HG03439 (cell line): ENCODE measurements around the gene MDGA2.

Experiments
- ATAC-seq: cut with Tn5 transposase; IDR thresholded peaks from one replicate; pipeline ENCODE4 v1.9.1; 2021; ENCODE audit warnings: mild to moderate bottlenecking, moderate library complexity; ENCODE audit not compliant: unreplicated experiment

The MDGA2 gene

GRCh38 chr14:47500369-47500768, 175.0 kb downstream of the MDGA2 start:
- ATAC-seq: no peak

- ATAC-seq: no peak
Measured at GRCh38 chr14:47490766-47491165, 184.6 kb downstream of the MDGA2 start.

- no peak for ATAC-seq
Measured at GRCh38 chr14:47490353-47490752, 185.1 kb downstream of the MDGA2 start.

GRCh38 chr14:47485421-47485820, 190.0 kb downstream of the MDGA2 start:
- no peak for ATAC-seq

GRCh38 chr14:47483449-47483848, 192.0 kb downstream of the MDGA2 start:
- no peak for ATAC-seq

- no peak for ATAC-seq
Measured at GRCh38 chr14:47471075-47471474, 204.3 kb downstream of the MDGA2 start.

DNA sequence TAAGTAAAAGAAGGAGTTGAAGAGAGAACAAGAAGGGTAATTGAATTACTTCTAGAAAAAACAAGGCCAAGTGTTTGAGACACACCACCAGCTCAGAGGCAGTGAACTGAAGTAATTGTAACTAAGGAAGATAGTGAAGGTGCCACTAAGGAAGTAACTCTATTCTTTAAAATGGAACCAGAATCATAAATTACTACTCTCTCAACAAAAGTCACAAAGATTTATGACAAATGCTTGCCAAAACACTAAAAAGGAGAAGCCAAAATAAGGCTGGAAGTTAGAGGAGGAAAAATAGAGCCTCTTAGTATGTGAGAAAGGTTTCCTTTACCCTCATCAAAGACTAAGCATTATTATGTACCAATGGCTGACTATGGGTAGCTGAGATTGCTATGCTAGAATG, 208.5 kb downstream of the MDGA2 start:
- ATAC-seq: no peak

DNA sequence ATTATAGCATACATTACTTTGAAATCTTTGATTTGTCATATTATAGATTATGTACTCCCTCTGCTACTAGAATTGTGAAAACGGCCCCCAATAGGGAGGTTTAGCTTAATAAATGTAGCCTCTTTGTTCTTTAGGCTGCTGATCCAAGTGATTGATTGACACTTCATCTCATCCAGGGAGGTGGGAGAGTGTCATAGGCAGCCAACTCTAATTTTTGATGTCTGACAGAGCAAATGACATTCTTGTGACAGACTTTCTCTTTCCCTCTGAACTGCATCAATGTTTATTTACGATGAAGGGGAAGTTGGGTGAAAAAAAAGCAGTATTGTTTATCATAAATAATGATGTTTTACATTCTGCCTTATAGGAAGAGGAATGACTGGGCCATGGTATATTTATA, 221.4 kb downstream of the MDGA2 start:
- no peak for ATAC-seq

DNA sequence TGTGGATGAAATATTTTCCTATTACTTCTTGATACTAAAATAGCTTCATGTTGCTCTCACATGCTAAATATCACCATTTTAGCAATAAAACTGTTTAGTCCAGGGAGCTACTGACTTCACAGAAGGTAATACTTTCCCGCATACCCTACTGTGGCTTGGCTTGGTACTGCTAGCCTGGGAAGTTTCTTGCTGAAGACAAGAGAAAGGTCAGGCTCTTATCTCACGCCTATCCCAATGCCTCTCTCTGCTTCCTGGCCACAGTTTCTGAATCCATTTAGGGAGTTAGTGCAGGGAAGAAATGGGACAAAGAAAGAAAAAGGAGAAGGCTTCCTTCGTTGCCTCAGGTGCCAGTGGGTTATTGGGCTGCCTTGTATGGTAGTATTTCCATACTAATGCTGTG, 228.3 kb downstream of the MDGA2 start:
- no peak for ATAC-seq

DNA sequence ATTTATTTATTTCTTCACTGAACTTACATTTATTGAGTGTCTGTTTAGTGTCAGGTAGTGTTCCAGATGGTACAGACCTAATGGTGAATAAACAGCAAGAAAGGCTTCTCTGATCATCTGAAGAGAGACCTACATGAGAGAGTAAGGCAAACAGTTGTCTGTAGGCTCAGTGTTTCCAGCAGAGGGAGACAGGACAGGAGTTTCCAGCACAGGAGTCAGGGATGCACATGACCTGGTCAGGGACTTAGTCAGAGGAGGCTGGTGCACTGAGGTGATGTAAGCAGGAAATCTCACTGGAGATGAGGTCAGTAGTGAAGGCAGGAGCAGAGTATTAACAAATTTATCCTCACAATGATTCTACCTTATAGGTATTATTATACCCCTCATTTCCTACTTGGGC, 233.2 kb downstream of the MDGA2 start:
- ATAC-seq: no peak

- no peak for ATAC-seq
Measured at GRCh38 chr14:47439953-47440352, 235.5 kb downstream of the MDGA2 start.

DNA sequence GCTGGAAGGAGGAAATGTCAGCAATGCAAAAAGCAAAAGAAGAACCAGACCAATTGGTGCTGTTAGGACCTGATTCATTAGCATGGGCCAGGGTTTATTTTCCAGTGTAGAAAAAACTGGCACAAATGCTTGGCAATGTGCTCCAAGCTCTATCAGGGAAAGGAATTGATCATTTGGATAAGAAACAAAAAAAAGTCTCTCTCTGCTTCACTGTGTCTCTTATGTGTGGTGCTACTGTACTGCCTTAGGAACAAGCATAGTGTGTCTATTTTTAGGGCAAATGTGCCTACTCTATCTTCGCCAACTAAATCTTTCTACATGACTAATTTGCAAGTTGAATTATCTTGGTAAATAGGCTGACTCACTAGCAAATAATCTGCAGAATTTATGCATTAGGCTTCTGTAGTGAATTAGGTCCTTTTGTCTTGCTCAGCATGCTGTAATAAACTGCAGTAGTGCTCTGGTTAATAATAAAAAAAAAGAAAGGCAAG, 236.7 kb downstream of the MDGA2 start:
- ATAC-seq: no peak

DNA sequence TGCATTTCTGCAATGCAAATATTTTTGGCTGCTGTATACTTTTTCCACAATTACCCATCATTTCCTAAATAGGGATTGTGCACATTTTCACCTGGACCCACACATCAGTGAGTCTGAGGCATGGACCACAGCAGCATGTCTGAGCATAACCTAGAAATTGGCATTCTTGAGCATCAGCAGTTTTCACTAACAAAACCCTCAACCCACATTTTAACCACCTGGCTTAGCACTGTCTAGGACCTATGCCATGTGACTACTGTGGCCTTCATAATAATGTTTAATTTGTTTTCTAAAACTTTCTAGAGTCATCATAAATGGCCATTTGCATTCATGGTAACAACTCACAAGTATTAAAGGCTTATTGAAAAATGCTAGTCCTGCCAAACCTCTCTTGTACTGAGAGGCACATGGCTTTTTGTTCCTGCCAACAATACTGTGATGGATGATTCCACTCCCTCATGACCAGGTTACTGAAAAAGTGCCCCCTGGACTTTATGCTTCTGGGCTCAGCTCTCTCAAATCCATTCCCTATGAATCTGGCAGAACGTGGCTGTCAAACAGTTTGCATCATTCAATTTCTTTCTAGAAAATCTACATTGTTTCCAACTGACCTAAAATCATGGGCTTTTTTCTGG, 240.0 kb downstream of the MDGA2 start:
- ATAC-seq: no peak

DNA sequence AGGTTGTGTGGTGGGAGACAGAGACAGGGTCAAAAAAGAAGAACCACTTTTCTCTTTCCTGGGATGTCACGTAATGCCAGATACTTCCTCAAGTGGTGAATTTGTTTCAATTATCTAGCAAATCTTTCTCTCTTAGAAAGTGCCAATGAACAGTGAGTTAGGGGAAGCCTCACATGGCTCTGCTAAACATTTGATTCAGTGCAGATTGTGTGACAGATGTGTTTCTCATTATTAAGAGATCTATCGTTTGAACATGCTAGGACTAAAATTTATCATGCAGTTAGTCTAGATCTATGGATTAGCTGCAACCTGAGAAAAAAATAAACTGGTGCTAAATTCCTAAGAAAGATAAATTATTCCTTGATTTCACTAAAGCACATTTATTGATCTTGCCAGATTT, 247.8 kb downstream of the MDGA2 start:
- ATAC-seq: no peak

GRCh38 chr14:47425302-47425701, 250.1 kb downstream of the MDGA2 start:
- no peak for ATAC-seq

DNA sequence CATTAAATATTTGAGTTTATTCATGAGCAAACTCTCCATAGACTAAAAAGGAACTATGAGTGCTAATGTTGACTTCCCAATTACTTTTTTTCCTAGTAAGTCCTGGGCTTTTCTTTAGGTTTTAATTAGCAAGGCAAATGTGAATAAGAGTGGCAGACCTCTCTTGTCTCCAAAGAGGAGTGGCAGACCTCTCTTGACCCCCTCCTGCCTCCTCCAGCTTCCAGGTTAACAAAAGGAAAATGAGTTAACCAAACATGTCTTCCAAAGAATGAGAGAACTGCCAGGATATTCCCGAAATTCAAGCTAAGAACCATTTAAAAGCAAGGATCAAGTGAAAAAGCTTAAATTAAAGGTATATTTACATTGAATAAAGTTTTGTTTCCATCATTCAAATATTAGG, 253.2 kb downstream of the MDGA2 start:
- ATAC-seq: no peak

- ATAC-seq: no peak
Measured at GRCh38 chr14:47411523-47411922, 263.9 kb downstream of the MDGA2 start.

GRCh38 chr14:47392326-47392725, 283.1 kb downstream of the MDGA2 start:
- ATAC-seq: no peak

DNA sequence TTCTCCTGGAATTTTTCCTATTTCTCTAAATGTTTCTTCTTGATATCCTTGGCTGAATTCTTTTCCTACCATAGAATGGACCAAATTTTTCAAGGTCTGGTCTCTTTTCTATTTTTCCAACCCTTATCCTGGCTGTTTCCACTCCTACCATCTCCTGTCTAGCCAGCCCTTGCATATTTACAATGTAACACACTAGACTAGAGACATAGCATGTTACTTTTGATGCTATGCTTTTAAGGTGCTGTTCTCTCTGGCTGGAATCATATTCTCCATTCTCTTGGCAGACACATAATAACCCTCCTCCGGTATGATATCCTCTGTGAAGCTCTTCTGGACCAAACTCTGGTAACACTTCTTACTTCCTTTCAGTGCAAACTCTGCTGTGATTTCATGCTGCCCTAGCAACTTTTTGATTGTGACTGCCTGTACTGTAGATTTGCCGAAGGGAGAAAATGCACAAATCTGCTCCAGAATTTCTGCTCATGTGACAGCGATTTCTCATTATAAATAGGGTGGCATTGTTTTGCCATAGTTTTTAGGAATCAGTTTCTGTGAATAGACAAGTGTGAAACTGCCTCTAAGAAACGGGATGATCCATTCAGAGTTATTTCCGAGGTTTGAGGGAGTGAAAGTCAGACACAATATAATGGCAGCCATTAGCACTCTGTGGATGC, 284.4 kb downstream of the MDGA2 start:
- ATAC-seq: no peak

DNA sequence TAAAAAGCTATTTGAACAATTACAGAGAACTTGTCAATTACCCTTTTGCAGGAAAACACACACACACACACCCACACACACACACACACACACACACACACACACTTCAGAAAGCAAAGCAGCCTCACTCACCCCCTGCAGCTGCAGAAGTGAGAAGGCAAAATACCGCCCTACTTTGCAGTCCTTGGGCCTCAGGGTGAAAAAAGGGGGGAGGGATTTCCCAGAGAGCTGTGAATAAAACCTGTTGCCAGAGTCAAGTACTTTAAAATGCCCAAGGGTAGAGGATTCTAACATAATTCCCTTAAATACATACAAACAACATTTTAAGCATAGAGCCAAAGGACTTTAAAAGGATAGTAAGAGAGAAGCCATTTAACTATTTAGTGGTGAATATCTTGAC, 285.9 kb downstream of the MDGA2 start:
- ATAC-seq: no peak

- ATAC-seq: no peak
Measured at GRCh38 chr14:47366006-47366405, 309.4 kb downstream of the MDGA2 start.

DNA sequence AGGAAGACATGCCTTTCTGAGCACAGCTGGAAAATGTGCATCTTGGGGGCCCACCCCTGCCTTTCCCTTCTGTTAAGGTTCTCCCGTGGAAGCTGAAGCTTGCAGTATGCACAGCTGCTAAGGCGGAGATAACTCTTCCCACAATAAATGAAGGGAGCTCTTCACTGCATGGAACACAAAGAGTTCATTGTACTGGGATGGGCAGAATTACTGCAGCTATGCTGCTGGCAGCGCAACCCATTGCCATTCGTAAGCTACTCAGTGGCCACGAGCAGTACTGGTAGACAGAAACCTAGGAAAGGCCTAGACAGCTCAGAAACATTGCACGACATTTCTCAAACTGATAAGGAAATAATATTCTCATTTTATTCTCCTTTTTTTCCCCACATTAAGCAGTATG, 310.2 kb downstream of the MDGA2 start:
- no peak for ATAC-seq

- ATAC-seq: no peak
Measured at GRCh38 chr14:47353186-47353585, 322.2 kb downstream of the MDGA2 start.
